K562 (cell line): ENCODE measurements around the gene CCDC90B. TPM values are rescaled to one million over a fixed set of nuclear protein-coding genes. Genes with fewer than 3 reads are reported as not detected.

Experiments used
- ATAC-seq: fragments of 200-7000 bp; cut with Tn5 transposase; 3 replicates; pipeline ENCODE4 v1.9.1; 2020; ENCODE audit warnings: moderate library complexity
- BruUV-seq: library from RNA; stranded (reverse); fragments of 400-500 nt; replicated peaks from 2 replicates; lab custom pipeline; 2021; lab: Mats Ljungman, UMichigan
- CTCF ChIA-PET: fragments of 300-600 bp; formaldehyde crosslinking; extraction: SDS; loops from one replicate; lab custom pipeline; 2021; ENCODE audit warnings: low intra/inter-chr PET ratio; lab: Yijun Ruan, JAX
- POLR2A ChIA-PET: fragments of 300-600, 350-650 bp; sonication (Branson Sonifier 250); formaldehyde crosslinking; extraction: SDS; loops from one replicate; lab custom pipeline; 2021; ENCODE audit warnings: antibody characterized with exemption, inconsistent platforms; lab: Yijun Ruan, JAX
- DNase-seq, 4 experiments: peaks; one replicate each; pipeline versions ENCODE4 v3.0.0 to v3.0.0-alpha.2; 2011 to 2018; ENCODE audit warnings: low spot score in 3 of 4, mixed read lengths in 3 of 4; ENCODE audit errors: extremely low read depth in 1 of 4
- FAIRE-seq: peaks from 2 replicates; lab custom pipeline; 2011; peaks lifted over from hg19 to GRCh38; lab: Jason Lieb, UNC
- H2AFZ ChIP-seq: 2 replicates; pipeline ENCODE4 v1.6.0; 2011; ENCODE audit warnings: low read depth, low read length, control low read depth, inconsistent platforms
- H3K27ac ChIP-seq: fragments of 200-600 bp; 3 replicates; pipeline ENCODE4 v1.8.0; 2011; ENCODE audit warnings: low read depth, mild to moderate bottlenecking, control low read depth, inconsistent platforms, low read length, moderate library complexity, mixed read lengths; ENCODE audit errors: extremely low read depth
- H3K27me3 ChIP-seq, 2 experiments: fragments of 300-600 bp in 1 of 2; 2 replicates in 1 of 2; 3 replicates in 1 of 2; pipeline versions ENCODE4 v1.6.0 to v1.8.0; 2011; ENCODE audit warnings: inconsistent platforms in 2 of 2, low read length in 2 of 2, mild to moderate bottlenecking in 1 of 2, mixed read lengths in 1 of 2, moderate library complexity in 1 of 2; ENCODE audit not compliant: control insufficient read depth in 2 of 2, insufficient read depth in 2 of 2
- H3K36me3 ChIP-seq: fragments of 300-600 bp; 3 replicates; pipeline ENCODE4 v1.8.0; 2011; ENCODE audit warnings: mild to moderate bottlenecking, low read length, inconsistent platforms; ENCODE audit not compliant: control insufficient read depth, insufficient read depth
- H3K4me1 ChIP-seq, 2 experiments: fragments of 200-600 bp in 1 of 2; replicated peaks in 1 of 2; 2 replicates in 1 of 2; 3 replicates in 1 of 2; pipeline versions ENCODE4 v1.5.1 to v1.8.0; 2011; ENCODE audit warnings: inconsistent platforms in 2 of 2, low read length in 2 of 2, mild to moderate bottlenecking in 1 of 2, mixed read lengths in 1 of 2, moderate library complexity in 1 of 2; ENCODE audit not compliant: control insufficient read depth in 2 of 2, insufficient read depth in 2 of 2
- H3K4me2 ChIP-seq: 2 replicates; pipeline ENCODE4 v1.6.1; 2011; ENCODE audit warnings: low read length, control low read depth, inconsistent platforms, mixed read lengths; ENCODE audit not compliant: insufficient read depth
- H3K4me3 ChIP-seq: fragments of 200-600 bp; sonication (generic), shearing (Covaris generic); 2 replicates; pipeline ENCODE4 v1.5.1; 2016; ENCODE audit warnings: control low read depth, inconsistent platforms
- H3K79me2 ChIP-seq: fragments of 200-600 bp; 3 replicates; pipeline ENCODE4 v1.8.0; 2011; ENCODE audit warnings: low read length, inconsistent platforms; ENCODE audit not compliant: control insufficient read depth, insufficient read depth
- H3K9ac ChIP-seq, 2 experiments: 2 replicates each; pipeline versions ENCODE4 v1.6.0 to v1.6.1; 2011; ENCODE audit warnings: low read depth in 2 of 2, low read length in 2 of 2, control low read depth in 1 of 2, inconsistent platforms in 1 of 2, mild to moderate bottlenecking in 1 of 2, mixed read lengths in 1 of 2; ENCODE audit not compliant: insufficient read depth in 1 of 2
- H3K9me1 ChIP-seq: one replicate; pipeline ENCODE4 v1.6.0; 2011; ENCODE audit warnings: inconsistent platforms, mild to moderate bottlenecking, low read length, moderate library complexity; ENCODE audit not compliant: control insufficient read depth, insufficient read depth
- H3K9me3 ChIP-seq: replicated peaks from 2 replicates; pipeline ENCODE4 v1.5.1; 2011; ENCODE audit warnings: low read depth, low read length, inconsistent platforms; ENCODE audit not compliant: control insufficient read depth, insufficient read depth
- H4K20me1 ChIP-seq: replicated peaks from 2 replicates; pipeline ENCODE4 v1.6.1; 2011; ENCODE audit warnings: low read length, inconsistent platforms, mixed read lengths; ENCODE audit not compliant: control insufficient read depth, insufficient read depth
- DDX20 ChIP-seq: fragments of 450-650 bp; IDR thresholded peaks from 2 replicates; pipeline ENCODE4 v1.6.1; 2016; ENCODE audit warnings: missing genetic modification characterization, low read depth, mild to moderate bottlenecking, missing compliant biosample characterization, moderate library complexity
- KDM1A ChIP-seq, 2 experiments: fragments of 450-650 bp; IDR thresholded peaks; 2 replicates each; pipeline ENCODE4 v1.6.1; 2016; ENCODE audit warnings: mild to moderate bottlenecking in 2 of 2
- KDM2B ChIP-seq: fragments of 250-450 bp; sonication (Bioruptor Pico); IDR thresholded peaks from 2 replicates; pipeline ENCODE4 v1.8.0; 2021; ENCODE audit warnings: mild to moderate bottlenecking, moderate library complexity
- MAZ ChIP-seq, 2 experiments: fragments of 450-650 bp in 1 of 2; sonication (generic) in 1 of 2; formaldehyde crosslinking; IDR thresholded peaks in 1 of 2; conservative IDR thresholded peaks in 1 of 2; 2 replicates each; pipeline versions ENCODE4 v1.4.0 to v1.5.0; 2020; ENCODE audit warnings: mild to moderate bottlenecking in 1 of 2, missing genetic modification reagents in 1 of 2
- MTA3 ChIP-seq: fragments of 450-650 bp; formaldehyde crosslinking; IDR thresholded peaks from 2 replicates; pipeline ENCODE4 v1.6.1; 2017; ENCODE audit warnings: mild to moderate bottlenecking, borderline replicate concordance
- ZNF140 ChIP-seq: fragments of 250-450 bp; sonication (Bioruptor Pico); IDR thresholded peaks from 2 replicates; pipeline ENCODE4 v1.8.0; 2021; ENCODE audit warnings: moderate library complexity, mild to moderate bottlenecking, inconsistent platforms
- ZNF175 ChIP-seq: fragments of 200-800 bp; sonication (Bioruptor generic); IDR thresholded peaks from 2 replicates; pipeline ENCODE4 v1.6.1; 2016; ENCODE audit warnings: low read depth, mild to moderate bottlenecking, missing genetic modification characterization, missing compliant biosample characterization
- ZNF561 ChIP-seq: fragments of 450-650 bp; formaldehyde crosslinking; conservative IDR thresholded peaks from 2 replicates; pipeline ENCODE4 v1.4.0; 2020; ENCODE audit warnings: mild to moderate bottlenecking, moderate library complexity
- ZNF695 ChIP-seq: fragments of 450-650 bp; formaldehyde crosslinking; IDR thresholded peaks from 2 replicates; pipeline ENCODE4 v1.4.0; 2020; ENCODE audit warnings: mild to moderate bottlenecking, moderate library complexity
- in situ Hi-C: fragments of 300-500 bp; cut with MboI; formaldehyde crosslinking; loops from 4 replicates; pipeline ENCODE4 v1.15.0; 2018; ENCODE audit warnings: inconsistent platforms, mixed read lengths
- intact Hi-C: fragments of 100-400 bp; cut with micrococcal nuclease; formaldehyde crosslinking; loops from 2 replicates; pipeline ENCODE4 v1.14.2; 2022
- polyA plus RNA-seq, 8 experiments: library from polyadenylated mRNA; depleted of rRNA in 4 of 8; stranded (reverse) in 5 of 8; unstranded in 3 of 8; fragments of >200 nt; fragmentation: Nextera tagmentation in 2 of 8; fragmentation: Illumina TruSeq in 1 of 8; extraction: Ambion mirVana in 2 of 8; extraction: Trizol in 1 of 8; gene quantifications; 2 replicates each; pipeline versions ENCODE4 v1.2.1 to v1.2.3, GENCODE V29; 2011 to 2014; ENCODE audit warnings: inconsistent platforms in 1 of 8, missing spikeins in 1 of 8
- total RNA-seq, 7 experiments: library from RNA; depleted of rRNA in 6 of 7; stranded (reverse); fragments of >200 nt in 6 of 7; fragmentation: Illumina TruSeq in 2 of 7; extraction: Trizol in 2 of 7; gene quantifications; 2 replicates each; pipeline versions ENCODE4 v1.2.1 to v1.2.3, GENCODE V29; 2011 to 2021; ENCODE audit warnings: low replicate concordance in 1 of 7
- TF ChIP-seq, protein P1 (sequence below): fragments of 250-450 bp; sonication (Bioruptor Pico); IDR thresholded peaks from 2 replicates; pipeline ENCODE4 v1.5.1; 2021; ENCODE audit warnings: mild to moderate bottlenecking
- TF ChIP-seq, protein P2 (sequence below): fragments of 450-650 bp; formaldehyde crosslinking; IDR thresholded peaks from 2 replicates; pipeline ENCODE4 v1.4.0; 2020; ENCODE audit warnings: mild to moderate bottlenecking
- TF ChIP-seq, protein P3 (sequence below): fragments of 450-650 bp; formaldehyde crosslinking; IDR thresholded peaks from 2 replicates; pipeline ENCODE4 v1.4.0; 2020; ENCODE audit warnings: mild to moderate bottlenecking, moderate library complexity
- TF ChIP-seq, protein P4 (sequence below): fragments of 250-450 bp; sonication (Bioruptor Pico); IDR thresholded peaks from 2 replicates; pipeline ENCODE4 v1.4.0; 2020; ENCODE audit warnings: mild to moderate bottlenecking, moderate library complexity, borderline replicate concordance

The CCDC90B gene
- total and polyA plus RNA-seq, 9 of the 15 experiments (the other 6 are each of a cell fraction or from before 2014, with no cell fraction given) = 26.6 to 63.6 (median 51.8) TPM

DNA sequence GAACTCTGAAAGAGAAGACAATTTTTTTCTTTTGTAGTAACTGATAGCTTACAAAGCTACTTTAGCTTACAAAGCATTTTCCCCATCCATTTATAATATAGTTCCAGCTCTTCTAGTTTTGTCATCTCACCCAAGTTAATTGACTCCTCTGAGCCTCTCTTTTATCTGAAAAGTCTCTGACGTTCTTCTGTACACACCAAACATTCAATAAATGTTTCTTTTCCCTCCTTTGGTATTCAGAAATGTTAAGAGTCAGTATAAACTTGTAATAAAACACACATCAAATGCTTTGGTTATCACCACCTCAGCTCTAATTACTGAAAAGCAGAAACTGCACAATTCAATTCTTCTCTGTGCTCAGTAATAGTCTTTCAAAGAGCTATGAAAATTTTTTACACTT lies 5.9 kb downstream of the CCDC90B start (continued):
- TF ChIP-seq, protein P1, sequence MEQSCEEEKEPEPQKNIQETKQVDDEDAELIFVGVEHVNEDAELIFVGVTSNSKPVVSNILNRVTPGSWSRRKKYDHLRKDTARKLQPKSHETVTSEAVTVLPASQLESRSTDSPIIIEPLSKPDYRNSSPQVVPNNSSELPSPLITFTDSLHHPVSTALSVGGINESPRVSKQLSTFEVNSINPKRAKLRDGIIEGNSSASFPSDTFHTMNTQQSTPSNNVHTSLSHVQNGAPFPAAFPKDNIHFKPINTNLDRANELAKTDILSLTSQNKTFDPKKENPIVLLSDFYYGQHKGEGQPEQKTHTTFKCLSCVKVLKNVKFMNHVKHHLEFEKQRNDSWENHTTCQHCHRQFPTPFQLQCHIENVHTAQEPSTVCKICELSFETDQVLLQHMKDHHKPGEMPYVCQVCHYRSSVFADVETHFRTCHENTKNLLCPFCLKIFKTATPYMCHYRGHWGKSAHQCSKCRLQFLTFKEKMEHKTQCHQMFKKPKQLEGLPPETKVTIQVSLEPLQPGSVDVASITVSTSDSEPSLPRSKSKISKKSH = no peak
- TF ChIP-seq KDM1A (IDR thresholded peaks at IDR 0.05) (no peak), ZNF140 (CRISPR knock-in tag) (no peak), ZNF175 (CRISPR knock-in tag) (no peak)
- TF ChIP-seq, protein P2, sequence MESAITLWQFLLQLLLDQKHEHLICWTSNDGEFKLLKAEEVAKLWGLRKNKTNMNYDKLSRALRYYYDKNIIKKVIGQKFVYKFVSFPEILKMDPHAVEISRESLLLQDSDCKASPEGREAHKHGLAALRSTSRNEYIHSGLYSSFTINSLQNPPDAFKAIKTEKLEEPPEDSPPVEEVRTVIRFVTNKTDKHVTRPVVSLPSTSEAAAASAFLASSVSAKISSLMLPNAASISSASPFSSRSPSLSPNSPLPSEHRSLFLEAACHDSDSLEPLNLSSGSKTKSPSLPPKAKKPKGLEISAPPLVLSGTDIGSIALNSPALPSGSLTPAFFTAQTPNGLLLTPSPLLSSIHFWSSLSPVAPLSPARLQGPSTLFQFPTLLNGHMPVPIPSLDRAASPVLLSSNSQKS (CRISPR knock-in tag) = no peak
- TF ChIP-seq, protein P3, sequence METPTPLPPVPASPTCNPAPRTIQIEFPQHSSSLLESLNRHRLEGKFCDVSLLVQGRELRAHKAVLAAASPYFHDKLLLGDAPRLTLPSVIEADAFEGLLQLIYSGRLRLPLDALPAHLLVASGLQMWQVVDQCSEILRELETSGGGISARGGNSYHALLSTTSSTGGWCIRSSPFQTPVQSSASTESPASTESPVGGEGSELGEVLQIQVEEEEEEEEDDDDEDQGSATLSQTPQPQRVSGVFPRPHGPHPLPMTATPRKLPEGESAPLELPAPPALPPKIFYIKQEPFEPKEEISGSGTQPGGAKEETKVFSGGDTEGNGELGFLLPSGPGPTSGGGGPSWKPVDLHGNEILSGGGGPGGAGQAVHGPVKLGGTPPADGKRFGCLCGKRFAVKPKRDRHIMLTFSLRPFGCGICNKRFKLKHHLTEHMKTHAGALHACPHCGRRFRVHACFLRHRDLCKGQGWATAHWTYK (CRISPR knock-in tag) = no peak

DNA sequence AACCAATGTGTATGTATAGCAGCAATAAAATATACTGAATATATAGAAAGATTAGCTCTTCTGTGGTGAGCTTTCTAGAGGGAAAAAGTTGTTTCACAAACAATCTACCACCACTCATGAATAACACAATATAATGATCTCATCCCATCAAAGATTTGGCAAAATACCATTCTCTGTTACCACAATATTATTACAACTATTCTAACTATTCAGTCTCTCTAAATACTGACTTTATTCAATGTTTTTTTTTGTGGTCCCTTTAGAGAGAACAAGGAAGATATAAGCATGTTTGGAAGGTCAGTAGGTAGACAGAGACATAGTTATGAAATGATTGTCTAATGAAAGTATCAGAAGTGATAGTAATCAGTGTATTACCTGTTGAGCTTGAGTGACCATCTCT lies 7.8 kb downstream of the CCDC90B start:
- Histone ChIP-seq H3K36me3 (peaks cover 51% of the 10 kb centered on the region; the same call in 2 of the 3 replicates), H2AFZ (no peak overlapping the region), H3K9me1 (no peaks in the 10 kb centered on the region), H3K4me1 (no peaks in the 10 kb centered on the region), H3K4me3 (no peak overlapping the region), H3K9ac (no peak overlapping the region), H4K20me1 (no peaks in the 10 kb centered on the region), H3K4me2 (no peak overlapping the region), H3K79me2 (0 out of 3 replicates have a peak, but pooled peaks cover 5% of the 10 kb centered on the region), H3K27me3 (no peaks in the 10 kb centered on the region), H3K9me3 (no peaks in the 10 kb centered on the region), H3K27ac (no peak overlapping the region)
- ChIA-PET POLR2A (interaction anchor here (1.5 kb wide), 1 partner anchor 12 kb away, joined by 3 read pairs; no protein-coding TSS in a partner anchor), CTCF (no interaction called here)
- DNase-seq (no peak), FAIRE-seq (no peak), ATAC-seq (no peak)
- intact Hi-C loops = no loop called here
- TF ChIP-seq ZNF561 (CRISPR knock-in tag) = no peak
- no peak for TF ChIP-seq DDX20 (tag)
- TF ChIP-seq KDM2B (CRISPR knock-in tag) = no peak
- TF ChIP-seq MAZ (CRISPR knock-in tag; conservative IDR thresholded peaks at IDR 0.05 in 1 of 2, IDR thresholded peaks at IDR 0.05 in 1 of 2) = no peak
- TF ChIP-seq ZNF695 = no peak
- TF ChIP-seq, protein P4, sequence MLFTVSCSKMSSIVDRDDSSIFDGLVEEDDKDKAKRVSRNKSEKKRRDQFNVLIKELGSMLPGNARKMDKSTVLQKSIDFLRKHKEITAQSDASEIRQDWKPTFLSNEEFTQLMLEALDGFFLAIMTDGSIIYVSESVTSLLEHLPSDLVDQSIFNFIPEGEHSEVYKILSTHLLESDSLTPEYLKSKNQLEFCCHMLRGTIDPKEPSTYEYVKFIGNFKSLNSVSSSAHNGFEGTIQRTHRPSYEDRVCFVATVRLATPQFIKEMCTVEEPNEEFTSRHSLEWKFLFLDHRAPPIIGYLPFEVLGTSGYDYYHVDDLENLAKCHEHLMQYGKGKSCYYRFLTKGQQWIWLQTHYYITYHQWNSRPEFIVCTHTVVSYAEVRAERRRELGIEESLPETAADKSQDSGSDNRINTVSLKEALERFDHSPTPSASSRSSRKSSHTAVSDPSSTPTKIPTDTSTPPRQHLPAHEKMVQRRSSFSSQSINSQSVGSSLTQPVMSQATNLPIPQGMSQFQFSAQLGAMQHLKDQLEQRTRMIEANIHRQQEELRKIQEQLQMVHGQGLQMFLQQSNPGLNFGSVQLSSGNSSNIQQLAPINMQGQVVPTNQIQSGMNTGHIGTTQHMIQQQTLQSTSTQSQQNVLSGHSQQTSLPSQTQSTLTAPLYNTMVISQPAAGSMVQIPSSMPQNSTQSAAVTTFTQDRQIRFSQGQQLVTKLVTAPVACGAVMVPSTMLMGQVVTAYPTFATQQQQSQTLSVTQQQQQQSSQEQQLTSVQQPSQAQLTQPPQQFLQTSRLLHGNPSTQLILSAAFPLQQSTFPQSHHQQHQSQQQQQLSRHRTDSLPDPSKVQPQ (CRISPR knock-in tag) = no peak
- TF ChIP-seq MTA3 = no peak
- no TSS peak for BruUV-seq
- in situ Hi-C loops = no loop called here
